NB4 (cell line): ENCODE data around the gene DEUP1.

Experiments used
- MYC ChIP-seq: IDR thresholded peaks from 2 replicates; pipeline ENCODE4 v1.6.1; 2011; ENCODE audit warnings: low read depth, low read length
- POLR2A ChIP-seq: IDR thresholded peaks from 2 replicates; pipeline ENCODE4 v1.6.1; 2011; ENCODE audit warnings: mild to moderate bottlenecking; ENCODE audit not compliant: insufficient read length; ENCODE audit errors: extremely low read depth
- TF ChIP-seq, protein P1 (sequence below): IDR thresholded peaks from 2 replicates; pipeline ENCODE4 v1.6.1; 2011; ENCODE audit warnings: low read depth, low read length
- TF ChIP-seq, protein P2 (sequence below): IDR thresholded peaks from one replicate; pipeline ENCODE4 v1.5.1; 2012; ENCODE audit warnings: low read depth, low read length

DNA sequence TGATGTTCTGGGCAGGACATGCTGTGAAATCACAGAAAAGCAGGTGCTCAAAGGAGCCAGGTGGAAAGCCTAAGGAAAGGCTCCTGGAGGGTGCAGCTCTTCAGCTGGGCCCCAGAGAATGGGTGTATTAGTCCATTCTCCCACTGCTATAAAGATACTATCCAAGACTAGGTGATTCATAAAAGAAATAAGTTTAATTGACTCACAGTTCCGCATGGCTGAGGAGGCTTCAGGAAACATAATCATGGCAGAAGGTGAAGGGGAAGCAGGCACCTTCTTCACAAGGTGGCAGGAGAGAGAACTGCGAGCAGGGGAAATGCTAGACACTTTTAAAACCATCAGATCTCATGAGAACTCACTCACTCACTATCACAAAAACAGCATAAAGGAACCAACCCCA is 43.1 kb upstream of the DEUP1 start:
- TF ChIP-seq, protein P1, sequence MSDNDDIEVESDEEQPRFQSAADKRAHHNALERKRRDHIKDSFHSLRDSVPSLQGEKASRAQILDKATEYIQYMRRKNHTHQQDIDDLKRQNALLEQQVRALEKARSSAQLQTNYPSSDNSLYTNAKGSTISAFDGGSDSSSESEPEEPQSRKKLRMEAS = no peak
- TF ChIP-seq POLR2A (no peak), MYC (no peak)
- TF ChIP-seq, protein P2, sequence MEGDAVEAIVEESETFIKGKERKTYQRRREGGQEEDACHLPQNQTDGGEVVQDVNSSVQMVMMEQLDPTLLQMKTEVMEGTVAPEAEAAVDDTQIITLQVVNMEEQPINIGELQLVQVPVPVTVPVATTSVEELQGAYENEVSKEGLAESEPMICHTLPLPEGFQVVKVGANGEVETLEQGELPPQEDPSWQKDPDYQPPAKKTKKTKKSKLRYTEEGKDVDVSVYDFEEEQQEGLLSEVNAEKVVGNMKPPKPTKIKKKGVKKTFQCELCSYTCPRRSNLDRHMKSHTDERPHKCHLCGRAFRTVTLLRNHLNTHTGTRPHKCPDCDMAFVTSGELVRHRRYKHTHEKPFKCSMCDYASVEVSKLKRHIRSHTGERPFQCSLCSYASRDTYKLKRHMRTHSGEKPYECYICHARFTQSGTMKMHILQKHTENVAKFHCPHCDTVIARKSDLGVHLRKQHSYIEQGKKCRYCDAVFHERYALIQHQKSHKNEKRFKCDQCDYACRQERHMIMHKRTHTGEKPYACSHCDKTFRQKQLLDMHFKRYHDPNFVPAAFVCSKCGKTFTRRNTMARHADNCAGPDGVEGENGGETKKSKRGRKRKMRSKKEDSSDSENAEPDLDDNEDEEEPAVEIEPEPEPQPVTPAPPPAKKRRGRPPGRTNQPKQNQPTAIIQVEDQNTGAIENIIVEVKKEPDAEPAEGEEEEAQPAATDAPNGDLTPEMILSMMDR = no peak
